Caco-2 (cell line): Measurements from ENCODE around the gene IGFBP2. TPM values are rescaled to one million over a fixed set of nuclear protein-coding genes. Genes with fewer than 3 reads are reported as not detected.

Experiments used
- BruUV-seq: library from RNA; stranded (reverse); fragments of 400-500 nt; replicated peaks from 2 replicates; lab custom pipeline; 2021; lab: Mats Ljungman, UMichigan
- CTCF ChIA-PET: fragments of 300-600 bp; sonication (Branson Sonifier 250); formaldehyde crosslinking; loops from one replicate; lab custom pipeline; 2022; ENCODE audit warnings: antibody characterized with exemption; lab: Charles Lee
- POLR2A ChIA-PET: fragments of 300-600 bp; sonication (Branson Sonifier 250); formaldehyde crosslinking; loops from one replicate; lab custom pipeline; 2022; ENCODE audit warnings: antibody characterized with exemption; lab: Charles Lee
- DNase-seq, 2 experiments: peaks; one replicate each; pipeline versions ENCODE4 v3.0.0 to v3.0.0-alpha.2; 2020 to 2022
- H3K27me3 ChIP-seq: replicated peaks from 2 replicates; pipeline ENCODE4 v1.6.0; 2011; ENCODE audit warnings: low read length; ENCODE audit not compliant: control insufficient read depth, insufficient read depth
- H3K36me3 ChIP-seq: 2 replicates; pipeline ENCODE4 v1.5.1; 2011; ENCODE audit warnings: low read length; ENCODE audit not compliant: control insufficient read depth, insufficient read depth
- H3K4me1 ChIP-seq: fragments of 250-450 bp; sonication (Bioruptor Pico); 2 replicates; pipeline ENCODE4 v1.5.1; 2020; ENCODE audit warnings: mild to moderate bottlenecking
- H3K4me3 ChIP-seq: 2 replicates; pipeline ENCODE4 v1.5.1; 2011; ENCODE audit warnings: low read depth, mild to moderate bottlenecking, control low read depth, low read length
- H3K9me3 ChIP-seq: fragments of 250-450 bp; sonication (Bioruptor Pico); 2 replicates; pipeline ENCODE4 v1.5.1; 2020; ENCODE audit warnings: mild to moderate bottlenecking, moderate library complexity
- H3K27ac Mint-ChIP-seq: one replicate; pipeline ENCODE4 v1.8.0; 2022; ENCODE audit warnings: mixed read lengths; ENCODE audit not compliant: unreplicated experiment
- H3K27me3 Mint-ChIP-seq: one replicate; pipeline ENCODE4 v1.8.0; 2022; ENCODE audit warnings: mixed read lengths; ENCODE audit not compliant: insufficient read depth, unreplicated experiment
- H3K36me3 Mint-ChIP-seq: one replicate; pipeline ENCODE4 v1.8.0; 2022; ENCODE audit warnings: mild to moderate bottlenecking, mixed read lengths; ENCODE audit not compliant: insufficient read depth, unreplicated experiment
- H3K4me1 Mint-ChIP-seq: one replicate; pipeline ENCODE4 v1.8.0; 2022; ENCODE audit warnings: low read depth, mixed read lengths; ENCODE audit not compliant: unreplicated experiment
- H3K4me3 Mint-ChIP-seq: one replicate; pipeline ENCODE4 v1.8.0; 2022; ENCODE audit warnings: mild to moderate bottlenecking, moderate library complexity, mixed read lengths; ENCODE audit not compliant: unreplicated experiment
- H3K9me3 Mint-ChIP-seq: one replicate; pipeline ENCODE4 v1.8.0; 2022; ENCODE audit warnings: mixed read lengths; ENCODE audit not compliant: unreplicated experiment
- intact Hi-C: fragments of 100-400 bp; cut with micrococcal nuclease; formaldehyde crosslinking; loops from one replicate; pipeline ENCODE4 v1.10.0; 2022; ENCODE audit not compliant: unreplicated experiment
- total RNA-seq: library from RNA; stranded (reverse); gene quantifications from 2 replicates; pipeline ENCODE4 v1.2.3, GENCODE V29; 2022
- TF ChIP-seq, protein P1 (sequence below), 2 experiments: fragments of 200-600 bp in 1 of 2; IDR thresholded peaks; 1 replicate in 1 of 2; 2 replicates in 1 of 2; pipeline versions ENCODE4 v1.5.1 to v1.8.0; 2011 to 2022; ENCODE audit warnings: antibody characterized with exemption in 1 of 2, control low read depth in 1 of 2, inconsistent platforms in 1 of 2, low read depth in 1 of 2, low read length in 1 of 2, mild to moderate bottlenecking in 1 of 2, moderate library complexity in 1 of 2; ENCODE audit not compliant: insufficient read depth in 1 of 2, severe bottlenecking in 1 of 2, unreplicated experiment in 1 of 2

IGFBP2 gene
- total RNA-seq, 1 experiment from 2014 or later: 6.6 TPM

- Histone ChIP-seq H3K9me3 (no peaks in the 10 kb centered on the region), H3K36me3 (no peaks in the 10 kb centered on the region), H3K27me3 (no peaks in the 10 kb centered on the region), H3K4me3 (no peak overlapping the region), H3K4me1 (peaks cover 7% of the 10 kb centered on the region)
- Mint-ChIP-seq H3K9me3 (no peaks in the 10 kb centered on the region), H3K27ac (no peak overlapping the region), H3K4me1 (no peaks in the 10 kb centered on the region), H3K4me3 (no peak overlapping the region), H3K36me3 (no peaks in the 10 kb centered on the region), H3K27me3 (peaks cover 4% of the 10 kb centered on the region)
- intact Hi-C loops: no loop called here
- TF ChIP-seq, protein P1, sequence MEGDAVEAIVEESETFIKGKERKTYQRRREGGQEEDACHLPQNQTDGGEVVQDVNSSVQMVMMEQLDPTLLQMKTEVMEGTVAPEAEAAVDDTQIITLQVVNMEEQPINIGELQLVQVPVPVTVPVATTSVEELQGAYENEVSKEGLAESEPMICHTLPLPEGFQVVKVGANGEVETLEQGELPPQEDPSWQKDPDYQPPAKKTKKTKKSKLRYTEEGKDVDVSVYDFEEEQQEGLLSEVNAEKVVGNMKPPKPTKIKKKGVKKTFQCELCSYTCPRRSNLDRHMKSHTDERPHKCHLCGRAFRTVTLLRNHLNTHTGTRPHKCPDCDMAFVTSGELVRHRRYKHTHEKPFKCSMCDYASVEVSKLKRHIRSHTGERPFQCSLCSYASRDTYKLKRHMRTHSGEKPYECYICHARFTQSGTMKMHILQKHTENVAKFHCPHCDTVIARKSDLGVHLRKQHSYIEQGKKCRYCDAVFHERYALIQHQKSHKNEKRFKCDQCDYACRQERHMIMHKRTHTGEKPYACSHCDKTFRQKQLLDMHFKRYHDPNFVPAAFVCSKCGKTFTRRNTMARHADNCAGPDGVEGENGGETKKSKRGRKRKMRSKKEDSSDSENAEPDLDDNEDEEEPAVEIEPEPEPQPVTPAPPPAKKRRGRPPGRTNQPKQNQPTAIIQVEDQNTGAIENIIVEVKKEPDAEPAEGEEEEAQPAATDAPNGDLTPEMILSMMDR (IDR thresholded peaks at IDR 0.05; ENCODE audit: insufficient read depth in 1 of 2, low read depth in 1 of 2, low read length in 1 of 2, severe bottlenecking in 1 of 2, unreplicated experiment in 1 of 2): no peak
- ChIA-PET CTCF (interaction anchor here (1.0 to 1.8 kb wide), 2 partner anchors 8 to 134 kb away, joined by 3 to 6 read pairs; no protein-coding TSS in a partner anchor), POLR2A (no interaction called here)
- no TSS peak for BruUV-seq
- no peak for DNase-seq
Measured at GRCh38 chr2:216653931-216654365, 20.7 kb downstream of the IGFBP2 start.

DNA sequence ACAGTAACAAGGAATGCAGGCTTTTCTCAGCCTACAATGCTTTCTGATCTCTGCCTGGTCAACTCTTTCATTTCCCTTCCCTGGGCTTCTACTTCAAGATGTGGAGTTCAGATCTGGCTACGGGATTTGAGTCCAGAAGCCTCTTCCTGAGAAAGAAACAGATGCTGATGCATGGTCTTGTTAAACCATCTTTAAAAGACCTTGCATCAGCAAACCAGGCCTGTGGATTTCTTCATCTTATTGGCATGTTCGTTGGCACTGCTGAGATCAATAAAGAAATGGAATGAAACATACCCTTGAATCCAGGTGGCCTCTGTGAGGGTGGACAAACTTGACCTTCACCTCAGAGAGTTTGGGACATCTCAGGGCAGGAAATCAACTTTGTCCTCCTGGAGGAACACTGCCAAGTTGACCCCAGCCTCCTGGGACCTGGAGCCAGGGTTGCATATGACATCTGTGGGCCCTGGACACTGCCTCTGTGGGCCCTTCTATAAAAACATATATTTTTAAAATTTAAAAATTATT, 21.4 kb downstream of the IGFBP2 start:
- no TSS peak for BruUV-seq
- H3K36me3 ChIP-seq: no peaks in the 10 kb centered on the region
- Mint-ChIP-seq H3K4me1 (no peaks in the 10 kb centered on the region), H3K27ac (no peak overlapping the region), H3K36me3 (no peaks in the 10 kb centered on the region), H3K9me3 (no peaks in the 10 kb centered on the region), H3K4me3 (no peak overlapping the region), H3K27me3 (peaks cover 4% of the 10 kb centered on the region)
- no peaks in the 10 kb centered on the region for H3K27me3 ChIP-seq
- ChIA-PET POLR2A (no interaction called here), CTCF (no interaction called here)
- intact Hi-C loops: no loop called here
- H3K4me1 ChIP-seq: peaks cover 7% of the 10 kb centered on the region
- TF ChIP-seq, protein P1 (IDR thresholded peaks at IDR 0.05; ENCODE audit: insufficient read depth in 1 of 2, low read depth in 1 of 2, low read length in 1 of 2, severe bottlenecking in 1 of 2, unreplicated experiment in 1 of 2): no peak
- no peak for DNase-seq
- H3K9me3 ChIP-seq: no peaks in the 10 kb centered on the region
- H3K4me3 ChIP-seq: no peak overlapping the region

DNA sequence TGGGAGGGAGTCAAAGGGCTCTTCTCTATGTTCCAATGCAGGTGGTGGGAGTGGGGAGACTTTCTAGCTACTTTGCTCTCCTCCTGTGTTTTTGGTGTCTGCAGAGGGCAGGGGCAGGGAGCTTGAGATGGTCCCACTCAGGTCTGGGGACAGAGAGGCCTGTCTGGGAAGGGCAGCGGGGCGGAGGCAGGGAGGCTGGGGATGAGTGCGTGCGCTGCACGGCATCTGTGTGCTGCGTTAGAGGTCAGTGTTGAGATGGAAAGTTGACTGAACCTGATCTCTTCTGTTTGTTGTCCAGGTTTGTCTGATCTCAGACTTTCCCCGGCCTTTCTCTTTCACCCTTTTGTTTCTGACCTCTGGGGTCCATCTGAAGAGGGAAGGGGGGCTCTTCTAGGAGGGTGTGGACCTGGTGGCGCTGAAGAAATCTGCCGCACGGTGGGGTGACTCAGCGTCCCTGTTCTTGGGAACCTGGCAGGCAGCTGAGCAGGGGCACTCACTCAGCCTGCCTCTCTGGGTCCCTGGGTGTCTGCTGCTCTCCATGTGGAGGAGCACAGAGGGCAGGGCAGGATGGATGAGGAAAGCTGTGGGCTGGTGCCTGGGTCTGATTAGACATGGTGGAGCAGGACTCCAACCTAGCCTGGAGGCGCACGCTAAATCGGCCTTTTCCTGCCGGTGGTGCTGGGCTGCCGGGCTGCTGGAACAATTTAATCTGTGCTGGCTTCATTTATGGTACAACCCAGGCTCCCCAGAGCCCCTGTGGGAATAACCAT, 24.1 kb downstream of the IGFBP2 start:
- no peaks in the 10 kb centered on the region for H3K9me3 ChIP-seq
- BruUV-seq: no TSS peak
- no peak for DNase-seq
- Mint-ChIP-seq H3K4me3 (no peak overlapping the region), H3K27ac (no peak overlapping the region), H3K9me3 (no peaks in the 10 kb centered on the region), H3K36me3 (no peaks in the 10 kb centered on the region), H3K27me3 (peaks cover 4% of the 10 kb centered on the region), H3K4me1 (no peaks in the 10 kb centered on the region)
- ChIA-PET CTCF (no interaction called here), POLR2A (no interaction called here)
- H3K27me3 ChIP-seq: no peaks in the 10 kb centered on the region
- peaks cover 7% of the 10 kb centered on the region for H3K4me1 ChIP-seq
- H3K4me3 ChIP-seq: no peak overlapping the region
- H3K36me3 ChIP-seq: no peaks in the 10 kb centered on the region
- TF ChIP-seq, protein P1 (IDR thresholded peaks at IDR 0.05; ENCODE audit: insufficient read depth in 1 of 2, low read depth in 1 of 2, low read length in 1 of 2, severe bottlenecking in 1 of 2, unreplicated experiment in 1 of 2): no peak
- intact Hi-C loops: no loop called here
